ENCODE data around the gene BCO1.
"Not testable (repeated sequence)": the region's sequence is repeated elsewhere in the genome, so short reads cannot be mapped to it uniquely, and the experiment has no call there.

BCO1 gene, protein sequence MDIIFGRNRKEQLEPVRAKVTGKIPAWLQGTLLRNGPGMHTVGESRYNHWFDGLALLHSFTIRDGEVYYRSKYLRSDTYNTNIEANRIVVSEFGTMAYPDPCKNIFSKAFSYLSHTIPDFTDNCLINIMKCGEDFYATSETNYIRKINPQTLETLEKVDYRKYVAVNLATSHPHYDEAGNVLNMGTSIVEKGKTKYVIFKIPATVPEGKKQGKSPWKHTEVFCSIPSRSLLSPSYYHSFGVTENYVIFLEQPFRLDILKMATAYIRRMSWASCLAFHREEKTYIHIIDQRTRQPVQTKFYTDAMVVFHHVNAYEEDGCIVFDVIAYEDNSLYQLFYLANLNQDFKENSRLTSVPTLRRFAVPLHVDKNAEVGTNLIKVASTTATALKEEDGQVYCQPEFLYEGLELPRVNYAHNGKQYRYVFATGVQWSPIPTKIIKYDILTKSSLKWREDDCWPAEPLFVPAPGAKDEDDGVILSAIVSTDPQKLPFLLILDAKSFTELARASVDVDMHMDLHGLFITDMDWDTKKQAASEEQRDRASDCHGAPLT

DNA sequence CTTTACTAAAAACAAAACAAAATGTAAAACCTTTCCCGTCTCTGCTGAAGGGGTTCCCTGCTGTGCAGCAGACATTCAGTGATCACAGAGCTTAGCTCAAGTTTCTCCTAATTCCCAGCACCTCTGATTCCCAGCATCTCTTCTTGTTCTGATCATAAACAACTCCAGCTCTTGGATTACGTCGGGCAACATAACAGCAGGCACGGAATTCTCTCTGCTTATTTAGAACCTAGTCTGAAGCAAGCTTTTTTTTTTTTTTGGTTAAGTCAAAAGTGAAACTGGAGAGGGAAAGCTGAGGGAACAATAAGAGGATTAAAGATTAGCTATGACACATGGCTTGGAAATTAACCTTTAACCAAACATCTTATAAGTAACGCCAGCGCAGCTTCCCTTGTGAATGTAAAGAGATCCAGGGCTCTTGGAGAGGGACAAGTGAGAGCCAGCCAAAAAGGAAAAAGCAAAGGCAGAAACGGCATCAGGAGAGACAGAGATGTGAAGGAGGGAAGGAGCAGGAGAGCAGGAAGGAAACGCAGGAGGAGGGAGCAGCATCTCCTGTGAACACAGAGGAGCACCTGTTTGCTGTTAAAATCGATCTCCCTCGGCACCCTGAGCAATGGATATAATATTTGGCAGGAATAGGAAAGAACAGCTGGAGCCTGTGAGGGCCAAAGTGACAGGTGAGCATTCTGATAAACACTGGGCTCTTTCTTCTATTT is at the start of gene BCO1:
Gene BCO1 (plus strand): TSS at position 394 of the 716 bp plus-strand sequence. CDS start 220 bp downstream, at position 614.
- in situ Hi-C loops (cut with MboI; ENCODE audit: low sequenced_read_pairs), result no loop called here

- in situ Hi-C loops (cut with MboI; ENCODE audit: low sequenced_read_pairs), result no loop called here
These were observed 49.3 kb upstream of the BCO1 start for GRCh38 chr16:81189100-81189664.

DNA sequence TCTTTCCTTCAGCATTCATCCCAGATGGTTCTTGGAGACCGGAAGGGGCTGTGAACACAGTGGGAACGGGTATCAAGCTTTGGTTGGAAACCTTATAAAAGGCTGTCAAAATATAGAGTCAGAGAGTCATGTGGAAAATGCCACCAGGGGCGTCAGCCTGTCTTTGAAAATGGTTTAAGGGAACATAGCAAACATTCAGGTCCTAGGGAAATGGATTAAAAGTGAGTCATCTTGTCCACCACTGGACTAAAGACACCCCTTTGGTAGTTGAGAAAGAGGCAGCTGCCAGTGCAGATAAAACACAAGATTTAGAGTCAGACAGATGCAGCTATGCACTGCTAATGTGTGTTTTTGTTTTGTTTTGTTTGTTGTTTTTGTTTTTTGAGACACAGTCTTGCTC is 47.8 kb upstream of the BCO1 start:
- in situ Hi-C loops (cut with MboI; ENCODE audit: low sequenced_read_pairs), result no loop called here

GRCh38 chr16:81195885-81196534 is 42.5 kb upstream of the BCO1 start:
- in situ Hi-C loops (cut with MboI; ENCODE audit: low sequenced_read_pairs), result no loop called here

- in situ Hi-C loops (cut with MboI; ENCODE audit: low sequenced_read_pairs), result no loop called here
These were observed 39.9 kb upstream of the BCO1 start for GRCh38 chr16:81198635-81199034.

GRCh38 chr16:81201267-81201666 is 37.2 kb upstream of the BCO1 start:
- in situ Hi-C loops (cut with MboI; ENCODE audit: low sequenced_read_pairs), result no loop called here

DNA sequence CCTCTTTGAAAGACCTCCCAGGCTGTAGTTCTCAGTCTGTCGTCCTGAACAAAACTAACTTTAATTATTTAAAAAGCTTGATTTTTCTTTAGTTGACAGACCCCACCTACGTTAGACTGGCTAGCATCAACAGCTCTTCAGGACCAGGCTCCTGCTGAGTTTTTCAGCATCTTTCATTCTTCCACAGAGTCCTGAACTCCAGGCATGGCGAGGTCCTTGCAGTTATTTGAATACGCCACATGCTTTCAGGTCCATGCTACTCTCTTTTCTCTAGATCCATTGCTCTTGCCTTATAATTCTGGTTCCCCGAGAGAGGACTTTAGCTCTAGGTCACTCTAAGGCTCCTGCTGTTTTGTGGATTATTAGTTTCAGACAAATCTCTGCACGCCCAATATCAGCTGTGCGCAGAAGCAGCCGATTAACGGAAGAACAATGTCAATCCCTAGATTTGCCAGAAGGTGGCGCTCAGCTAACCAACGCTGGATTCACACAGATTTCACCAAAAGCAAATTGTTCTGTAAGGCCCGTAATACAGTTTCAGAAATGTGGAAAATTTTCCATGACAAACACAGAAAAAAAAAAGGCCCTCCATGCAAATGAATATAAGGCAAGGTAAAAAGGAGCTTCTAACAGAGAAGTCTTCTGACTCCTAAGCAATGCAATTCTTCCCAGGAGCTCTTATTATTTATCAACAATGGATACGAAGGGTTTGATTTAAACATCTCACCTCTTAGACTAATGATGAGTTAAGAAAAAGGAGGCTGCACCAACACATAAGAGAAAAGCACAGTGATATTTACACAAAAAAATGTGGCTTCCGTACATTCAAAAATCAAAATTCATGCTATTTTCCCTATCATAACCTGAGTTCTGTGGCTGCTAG is 33.5 kb upstream of the BCO1 start:
- in situ Hi-C loops (cut with MboI; ENCODE audit: low sequenced_read_pairs), result no loop called here

GRCh38 chr16:81207076-81207475 is 31.4 kb upstream of the BCO1 start:
- in situ Hi-C loops (cut with MboI; ENCODE audit: low sequenced_read_pairs), result no loop called here

DNA sequence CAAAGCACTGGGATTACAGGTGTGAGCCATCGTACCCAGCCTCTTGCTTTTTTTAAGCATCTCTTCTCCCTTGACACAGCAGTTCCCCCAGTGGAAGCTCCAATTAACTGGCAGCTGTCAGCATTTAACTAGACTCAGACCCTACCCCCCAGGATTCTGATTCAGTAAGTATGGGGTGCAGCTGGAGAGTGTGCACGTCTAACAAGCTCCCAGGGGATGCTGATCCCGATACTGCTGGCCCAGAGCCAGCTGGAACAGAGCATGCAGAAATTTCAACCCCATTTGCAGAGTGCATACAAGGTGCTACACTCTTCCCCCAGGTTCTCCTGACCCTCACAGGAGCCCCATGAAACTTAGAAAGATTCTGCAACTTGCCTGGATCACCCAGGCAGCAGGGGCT is 27.7 kb upstream of the BCO1 start:
- in situ Hi-C loops (cut with MboI; ENCODE audit: low sequenced_read_pairs), result no loop called here

DNA sequence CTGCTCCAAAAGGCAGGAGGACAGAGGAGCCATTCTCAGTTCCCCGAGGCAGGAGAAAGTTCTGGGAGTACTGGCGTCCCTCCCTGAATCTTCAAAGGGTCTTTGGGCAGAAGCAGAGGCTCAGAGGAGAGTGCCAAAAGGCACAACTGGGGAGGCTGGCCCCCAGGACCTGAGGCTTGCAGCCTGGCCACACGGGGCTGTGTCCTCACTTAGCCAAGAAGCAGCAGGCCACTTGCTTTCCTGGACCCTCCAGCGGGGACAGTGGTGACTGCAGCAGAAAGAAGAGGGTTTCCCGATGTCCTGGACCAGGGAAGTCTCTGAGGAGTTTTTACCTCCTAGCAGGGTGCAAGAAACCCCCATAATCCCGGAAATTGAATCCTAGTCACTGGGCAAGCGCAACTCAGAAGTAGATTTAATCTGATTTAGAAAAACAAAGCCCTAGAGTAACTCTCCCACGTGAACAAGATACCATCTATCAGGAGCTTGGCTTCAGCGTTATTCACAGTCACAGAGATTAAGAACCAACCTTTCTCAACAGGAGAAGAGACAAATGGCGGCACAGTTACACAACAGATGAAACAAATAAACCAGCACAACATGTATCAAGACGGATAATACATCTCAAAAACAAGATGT is 25.5 kb upstream of the BCO1 start:
- in situ Hi-C loops (cut with MboI; ENCODE audit: low sequenced_read_pairs), result no loop called here

DNA sequence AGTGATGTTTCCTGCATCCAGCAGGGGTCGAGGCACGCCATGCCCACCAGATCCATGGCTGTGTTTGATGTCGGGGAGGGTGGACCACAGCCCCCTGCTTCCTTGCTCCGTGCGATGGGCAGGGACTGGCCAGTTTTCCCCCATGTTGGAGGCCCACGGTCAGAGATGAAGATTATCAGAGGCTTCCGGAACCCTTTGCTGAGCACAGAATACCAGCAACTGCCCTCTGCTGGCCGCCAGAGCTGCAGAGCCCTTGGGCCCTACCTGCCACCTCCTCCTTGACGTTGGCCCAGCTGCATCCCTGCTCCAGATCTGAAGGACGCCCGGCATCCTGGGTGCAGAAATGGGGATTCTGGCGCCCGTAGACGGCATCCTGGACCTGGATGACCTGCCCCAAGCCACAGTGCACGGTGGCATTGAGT is 23.7 kb upstream of the BCO1 start:
- in situ Hi-C loops (cut with MboI; ENCODE audit: low sequenced_read_pairs), result no loop called here

- in situ Hi-C loops (cut with MboI; ENCODE audit: low sequenced_read_pairs), result no loop called here
These were observed 22.4 kb upstream of the BCO1 start for GRCh38 chr16:81216114-81216513.

DNA sequence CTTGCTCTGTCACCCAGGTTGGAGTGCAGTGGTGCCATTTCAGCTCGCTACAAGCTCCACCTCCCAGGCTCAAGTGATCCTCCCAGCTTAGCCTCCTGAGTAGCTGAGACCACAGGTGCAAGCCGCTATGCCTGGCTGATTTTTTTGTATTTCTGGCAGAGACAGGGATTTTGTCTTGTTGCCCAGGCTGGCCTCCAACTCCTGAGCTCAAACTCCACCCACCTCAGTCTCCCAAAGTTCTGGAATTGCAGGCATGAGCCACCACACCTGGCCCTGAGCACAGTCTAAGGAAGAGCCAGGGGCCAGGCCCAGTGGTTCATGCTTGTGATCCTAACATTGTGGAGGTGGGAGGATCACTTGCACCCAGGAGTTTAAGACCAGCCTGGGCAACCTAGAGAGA is 21.8 kb upstream of the BCO1 start:
- in situ Hi-C loops (cut with MboI; ENCODE audit: low sequenced_read_pairs), result no loop called here

DNA sequence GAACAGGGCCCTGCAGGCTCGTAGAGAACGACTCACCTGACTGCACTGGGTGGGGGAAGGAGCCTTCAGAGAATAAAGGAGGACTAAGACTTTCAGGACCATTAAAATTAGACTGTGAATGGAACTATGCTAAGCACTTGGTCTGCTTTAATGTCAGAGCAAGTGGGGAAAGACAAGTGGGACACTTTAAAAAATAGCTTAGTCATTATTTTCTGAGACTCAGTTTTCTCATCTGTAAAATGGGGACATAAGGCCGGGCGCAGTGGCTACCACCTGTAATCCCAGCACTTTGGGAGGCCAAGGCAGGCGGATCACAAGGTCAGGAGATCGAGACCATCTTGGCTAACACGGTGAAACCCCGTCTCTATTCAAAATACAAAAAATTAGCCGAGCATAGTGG is 19.3 kb upstream of the BCO1 start:
- in situ Hi-C loops (cut with MboI; ENCODE audit: low sequenced_read_pairs), result no loop called here

DNA sequence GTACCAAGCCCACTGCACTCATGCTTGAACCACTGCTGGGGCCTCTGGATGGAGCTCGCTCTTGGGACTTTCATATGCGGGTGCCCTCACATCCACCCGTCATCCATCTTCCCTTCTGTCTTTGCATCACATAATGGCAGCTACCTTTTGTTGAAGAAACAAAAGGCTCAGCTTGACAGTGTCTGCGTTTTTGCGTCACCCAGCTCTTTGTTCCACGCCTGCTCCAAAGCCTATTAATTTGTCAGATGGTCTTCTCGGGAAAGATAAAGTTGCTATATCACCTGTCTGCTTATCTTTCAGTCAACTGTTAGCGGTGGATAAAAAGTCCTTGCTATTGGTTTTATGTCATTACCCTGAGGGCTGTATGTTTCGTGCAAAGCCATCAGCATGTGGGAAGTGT is 18.1 kb upstream of the BCO1 start:
- in situ Hi-C loops (cut with MboI; ENCODE audit: low sequenced_read_pairs), result no loop called here

- in situ Hi-C loops (cut with MboI; ENCODE audit: low sequenced_read_pairs), result no loop called here
These were observed 16.8 kb upstream of the BCO1 start for GRCh38 chr16:81221731-81222130.

GRCh38 chr16:81224824-81225223 is 13.7 kb upstream of the BCO1 start:
- in situ Hi-C loops (cut with MboI; ENCODE audit: low sequenced_read_pairs), result no loop called here

DNA sequence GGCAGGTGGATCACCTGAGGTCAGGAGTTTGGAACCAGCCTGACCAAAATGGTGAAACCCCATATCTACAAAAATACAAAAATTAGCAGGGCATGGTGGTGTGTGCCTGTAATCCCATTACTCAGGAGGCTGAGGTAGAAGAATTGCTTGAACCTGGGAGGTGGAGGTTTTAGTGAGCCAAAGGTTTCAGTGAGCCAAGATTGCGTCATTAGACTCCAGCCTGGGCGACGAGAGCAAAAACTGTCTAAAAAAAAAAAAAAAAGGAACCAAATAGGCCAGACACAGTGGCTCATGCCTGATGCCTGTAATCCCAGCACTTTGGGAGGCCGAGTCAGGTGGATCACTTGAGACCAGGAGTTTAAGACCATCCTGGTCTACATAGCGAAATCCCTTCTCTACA is 12.8 kb upstream of the BCO1 start:
- in situ Hi-C loops (cut with MboI; ENCODE audit: low sequenced_read_pairs), result not testable (repeated sequence)

- in situ Hi-C loops (cut with MboI; ENCODE audit: low sequenced_read_pairs), result no loop called here
These were observed 10.7 kb upstream of the BCO1 start for GRCh38 chr16:81227785-81228184.

GRCh38 chr16:81229811-81230210 is 8.7 kb upstream of the BCO1 start:
- in situ Hi-C loops (cut with MboI; ENCODE audit: low sequenced_read_pairs), result no loop called here
